VCaP (cell line): ENCODE measurements around the gene DEFB124.
"Not testable (repeated sequence)": the region's sequence is repeated elsewhere in the genome, so short reads cannot be mapped to it uniquely, and the experiment has no call there.

Experiments used
- H3K27ac ChIP-seq: fragments of 450-650 bp; 2 replicates; pipeline ENCODE4 v1.5.1; 2017
- CTCF ChIP-seq: fragments of 450-650 bp; conservative IDR thresholded peaks from 2 replicates; pipeline ENCODE4 v1.5.1; 2017; ENCODE audit warnings: mild to moderate bottlenecking, moderate library complexity

Gene DEFB124

GRCh38 chr20:31473331-31474096, 1.4 kb downstream of the DEFB124 start:
- TF ChIP-seq CTCF = no peak
- H3K27ac ChIP-seq = no peak overlapping the region

- no peak for TF ChIP-seq CTCF
- no peak overlapping the region for H3K27ac ChIP-seq
These were observed 2.3 kb downstream of the DEFB124 start for GRCh38 chr20:31472395-31473330.

- not testable (repeated sequence) for H3K27ac ChIP-seq
These were observed 4.0 kb downstream of the DEFB124 start for GRCh38 chr20:31470946-31471345.

GRCh38 chr20:31454361-31454760, 20.6 kb downstream of the DEFB124 start:
- TF ChIP-seq CTCF = no peak
- no peak overlapping the region for H3K27ac ChIP-seq

- no peak for TF ChIP-seq CTCF
These were observed 22.4 kb downstream of the DEFB124 start for GRCh38 chr20:31452575-31452974.

GRCh38 chr20:31449511-31450414, 25.2 kb downstream of the DEFB124 start:
- no peak overlapping the region for H3K27ac ChIP-seq
- TF ChIP-seq CTCF = no peak

More at GRCh38 chr20:31452575-31452974, 22.4 kb downstream of the DEFB124 start:
- H3K27ac ChIP-seq = no peak overlapping the region

GRCh38 chr20:31446084-31446819, 28.7 kb downstream of the DEFB124 start:
- no peak overlapping the region for H3K27ac ChIP-seq
- no peak for TF ChIP-seq CTCF
